ENCODE results near the gene XPNPEP2.

GRCh38 chrX:129724754-129725153, 14.0 kb upstream of the XPNPEP2 start:
- TF ChIP-seq CTCF (IDR thresholded peaks at IDR 0.05) = no peak
- TF ChIP-seq POLR2A (IDR thresholded peaks at IDR 0.05) = no peak
